ENCODE measurements around the gene FLNB.
A peak's percentile ranks its signal among the peaks of the same experiment; 100 is the strongest.

Gene FLNB

GRCh38 chr3:57974796-57975388 is 33.3 kb upstream of the FLNB start:
- no peaks in the 10 kb centered on the region for H3K9me3 ChIP-seq (ENCODE audit: severe bottlenecking)
- no peaks in the 10 kb centered on the region for H3K36me3 ChIP-seq (ENCODE audit: low read depth)
- H3K27ac ChIP-seq (ENCODE audit: poor library complexity, severe bottlenecking), result peak overlapping the region; percentile 99
- TF ChIP-seq CTCF (IDR thresholded peaks at IDR 0.05; ENCODE audit: poor library complexity, severe bottlenecking), result no peak
- no peak overlapping the region for H3K4me3 ChIP-seq (ENCODE audit: severe bottlenecking)
- no peaks in the 10 kb centered on the region for H3K27me3 ChIP-seq (ENCODE audit: insufficient read depth, poor library complexity, severe bottlenecking)
- ATAC-seq (ENCODE audit: low read depth) (peak; percentile 50), DNase-seq (ENCODE audit: low spot score) (peak; percentile 74)
- H3K4me1 ChIP-seq (ENCODE audit: insufficient read depth, poor library complexity, severe bottlenecking), result peaks cover 78% of the 10 kb centered on the region

- Histone ChIP-seq H3K27me3 (ENCODE audit: insufficient read depth, poor library complexity, severe bottlenecking) (no peaks in the 10 kb centered on the region), H3K4me3 (ENCODE audit: severe bottlenecking) (no peak overlapping the region), H3K27ac (ENCODE audit: poor library complexity, severe bottlenecking) (peak overlapping the region; percentile 99), H3K4me1 (ENCODE audit: insufficient read depth, poor library complexity, severe bottlenecking) (peaks cover 51% of the 10 kb centered on the region), H3K36me3 (ENCODE audit: low read depth) (no peaks in the 10 kb centered on the region), H3K9me3 (ENCODE audit: severe bottlenecking) (no peaks in the 10 kb centered on the region)
- no peak for TF ChIP-seq CTCF (IDR thresholded peaks at IDR 0.05; ENCODE audit: poor library complexity, severe bottlenecking)
- ATAC-seq (ENCODE audit: low read depth) (peak; percentile 65), DNase-seq (ENCODE audit: low spot score) (peak; percentile 77)
Observed at GRCh38 chr3:57977818-57978235, 30.4 kb upstream of the FLNB start.

GRCh38 chr3:57978316-57978715 is 29.9 kb upstream of the FLNB start:
- DNase-seq (ENCODE audit: low spot score) (peak; percentile 77), ATAC-seq (ENCODE audit: low read depth) (peak; percentile 66)
- Histone ChIP-seq H3K27me3 (ENCODE audit: insufficient read depth, poor library complexity, severe bottlenecking) (no peaks in the 10 kb centered on the region), H3K27ac (ENCODE audit: poor library complexity, severe bottlenecking) (peak overlapping the region; percentile 99), H3K9me3 (ENCODE audit: severe bottlenecking) (no peaks in the 10 kb centered on the region), H3K4me3 (ENCODE audit: severe bottlenecking) (no peak overlapping the region), H3K4me1 (ENCODE audit: insufficient read depth, poor library complexity, severe bottlenecking) (peaks cover 51% of the 10 kb centered on the region), H3K36me3 (ENCODE audit: low read depth) (no peaks in the 10 kb centered on the region)
- TF ChIP-seq CTCF (IDR thresholded peaks at IDR 0.05; ENCODE audit: poor library complexity, severe bottlenecking), result no peak

GRCh38 chr3:57980416-57980815 is 27.8 kb upstream of the FLNB start:
- H3K27me3 ChIP-seq (ENCODE audit: insufficient read depth, poor library complexity, severe bottlenecking), result no peaks in the 10 kb centered on the region
- H3K27ac ChIP-seq (ENCODE audit: poor library complexity, severe bottlenecking), result peak overlapping the region; percentile 99
- no peak for TF ChIP-seq CTCF (IDR thresholded peaks at IDR 0.05; ENCODE audit: poor library complexity, severe bottlenecking)
- no peaks in the 10 kb centered on the region for H3K36me3 ChIP-seq (ENCODE audit: low read depth)
- H3K9me3 ChIP-seq (ENCODE audit: severe bottlenecking), result no peaks in the 10 kb centered on the region
- no peak for DNase-seq (ENCODE audit: low spot score)
- H3K4me1 ChIP-seq (ENCODE audit: insufficient read depth, poor library complexity, severe bottlenecking), result peaks cover 41% of the 10 kb centered on the region
- H3K4me3 ChIP-seq (ENCODE audit: severe bottlenecking), result no peak overlapping the region
- ATAC-seq (ENCODE audit: low read depth), result no peak

GRCh38 chr3:57981483-57982087 is 26.6 kb upstream of the FLNB start:
- H3K4me1 ChIP-seq (ENCODE audit: insufficient read depth, poor library complexity, severe bottlenecking), result peaks cover 37% of the 10 kb centered on the region
- no peak for DNase-seq (ENCODE audit: low spot score)
- no peaks in the 10 kb centered on the region for H3K27me3 ChIP-seq (ENCODE audit: insufficient read depth, poor library complexity, severe bottlenecking)
- no peaks in the 10 kb centered on the region for H3K9me3 ChIP-seq (ENCODE audit: severe bottlenecking)
- H3K4me3 ChIP-seq (ENCODE audit: severe bottlenecking), result no peak overlapping the region
- no peak for TF ChIP-seq CTCF (IDR thresholded peaks at IDR 0.05; ENCODE audit: poor library complexity, severe bottlenecking)
- H3K36me3 ChIP-seq (ENCODE audit: low read depth), result no peaks in the 10 kb centered on the region
- no peak for ATAC-seq (ENCODE audit: low read depth)
- peak overlapping the region; percentile 99 for H3K27ac ChIP-seq (ENCODE audit: poor library complexity, severe bottlenecking)
